ENCODE results near the gene FIGN. TPM values are rescaled to one million over a fixed set of nuclear protein-coding genes. Genes with fewer than 3 reads are reported as not detected.

FIGN gene
- total RNA-seq, 2 donors from 2014 or later, result 18.6 to 20.5 TPM

DNA sequence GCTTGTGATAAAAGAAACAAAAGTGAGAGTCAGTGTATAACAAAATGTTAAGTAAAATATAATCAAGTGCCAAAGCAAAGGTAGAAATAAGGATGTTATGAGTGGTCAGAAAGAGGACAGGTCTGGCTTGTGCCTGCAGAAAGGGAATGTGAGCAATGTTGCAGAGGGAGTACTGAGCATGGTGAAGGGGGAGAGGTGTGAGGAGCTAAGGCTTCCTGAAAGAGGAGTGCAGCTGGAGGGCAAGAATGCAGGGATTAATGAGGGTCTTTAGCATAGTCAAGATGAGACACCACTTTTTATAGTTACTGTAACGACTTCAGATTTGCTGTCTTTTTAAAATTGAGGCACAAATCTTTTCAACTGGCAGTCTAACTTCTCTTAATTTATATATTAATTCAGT is 22.0 kb upstream of the FIGN start:
- no peak overlapping the region for H3K4me3 ChIP-seq (ENCODE audit: low read length)
- H3K9me3 Mint-ChIP-seq, result no peaks in the 10 kb centered on the region
- DNase-seq, result peak; percentile 68
- H3K9ac ChIP-seq (ENCODE audit: extremely low read depth, low read length, poor library complexity, severe bottlenecking), result no peak overlapping the region
- no peaks in the 10 kb centered on the region for H3K36me3 ChIP-seq (ENCODE audit: control insufficient read depth, insufficient read depth, low read length)
- H3K4me1 Mint-ChIP-seq, result peaks cover 3% of the 10 kb centered on the region
- H3K27me3 ChIP-seq (ENCODE audit: control insufficient read depth, insufficient read depth, low read length, poor library complexity, severe bottlenecking), result no peaks in the 10 kb centered on the region
- H3K27ac Mint-ChIP-seq, result no peak overlapping the region
- WGBS, 2 experiments (ENCODE audit: insufficient coverage in 1 of 2, insufficient read length in 1 of 2), result 30% methylated on average over 1 of the region's 1 CpG; no CpG with 5 or more reads in 1 of the 2 experiments
- no peak overlapping the region for H3K27ac ChIP-seq (ENCODE audit: low read depth, low read length)
- H3K4me1 ChIP-seq (ENCODE audit: control insufficient read depth, insufficient read depth, low read length), result no peaks in the 10 kb centered on the region
- TF ChIP-seq, protein P1, sequence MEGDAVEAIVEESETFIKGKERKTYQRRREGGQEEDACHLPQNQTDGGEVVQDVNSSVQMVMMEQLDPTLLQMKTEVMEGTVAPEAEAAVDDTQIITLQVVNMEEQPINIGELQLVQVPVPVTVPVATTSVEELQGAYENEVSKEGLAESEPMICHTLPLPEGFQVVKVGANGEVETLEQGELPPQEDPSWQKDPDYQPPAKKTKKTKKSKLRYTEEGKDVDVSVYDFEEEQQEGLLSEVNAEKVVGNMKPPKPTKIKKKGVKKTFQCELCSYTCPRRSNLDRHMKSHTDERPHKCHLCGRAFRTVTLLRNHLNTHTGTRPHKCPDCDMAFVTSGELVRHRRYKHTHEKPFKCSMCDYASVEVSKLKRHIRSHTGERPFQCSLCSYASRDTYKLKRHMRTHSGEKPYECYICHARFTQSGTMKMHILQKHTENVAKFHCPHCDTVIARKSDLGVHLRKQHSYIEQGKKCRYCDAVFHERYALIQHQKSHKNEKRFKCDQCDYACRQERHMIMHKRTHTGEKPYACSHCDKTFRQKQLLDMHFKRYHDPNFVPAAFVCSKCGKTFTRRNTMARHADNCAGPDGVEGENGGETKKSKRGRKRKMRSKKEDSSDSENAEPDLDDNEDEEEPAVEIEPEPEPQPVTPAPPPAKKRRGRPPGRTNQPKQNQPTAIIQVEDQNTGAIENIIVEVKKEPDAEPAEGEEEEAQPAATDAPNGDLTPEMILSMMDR (conservative IDR thresholded peaks at IDR 0.05), result no peak
- no peaks in the 10 kb centered on the region for H3K9me3 ChIP-seq (ENCODE audit: control insufficient read depth, low read length)
- no peaks in the 10 kb centered on the region for H3K27me3 Mint-ChIP-seq (ENCODE audit: insufficient read depth)
- no peak overlapping the region for H3K4me3 Mint-ChIP-seq
- H3K36me3 Mint-ChIP-seq (ENCODE audit: low read depth), result no peaks in the 10 kb centered on the region

DNA sequence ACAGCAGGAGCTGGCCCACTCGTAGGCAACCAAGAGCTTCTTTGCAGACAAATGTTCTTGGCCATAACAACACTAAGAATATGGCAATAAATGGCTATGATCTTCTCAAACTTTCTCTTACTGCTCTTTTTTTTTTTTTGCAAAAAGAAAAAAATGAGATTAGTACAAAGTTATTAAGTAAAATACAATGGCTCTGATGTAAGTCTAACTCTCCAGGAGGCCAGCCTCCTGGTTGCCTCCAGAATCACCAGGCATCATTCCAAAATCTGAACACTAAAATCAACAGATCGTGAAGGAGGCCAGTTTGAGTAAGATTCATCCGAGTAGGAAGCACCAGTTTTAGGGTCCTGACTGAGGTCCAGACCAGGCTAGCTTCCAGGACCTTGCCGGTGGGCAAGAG is 20.8 kb upstream of the FIGN start:
- Histone ChIP-seq H3K27ac (ENCODE audit: low read depth, low read length) (no peak overlapping the region), H3K36me3 (ENCODE audit: control insufficient read depth, insufficient read depth, low read length) (no peaks in the 10 kb centered on the region), H3K9me3 (ENCODE audit: control insufficient read depth, low read length) (no peaks in the 10 kb centered on the region), H3K4me3 (ENCODE audit: low read length) (no peak overlapping the region), H3K4me1 (ENCODE audit: control insufficient read depth, insufficient read depth, low read length) (no peaks in the 10 kb centered on the region), H3K9ac (ENCODE audit: extremely low read depth, low read length, poor library complexity, severe bottlenecking) (no peak overlapping the region), H3K27me3 (ENCODE audit: control insufficient read depth, insufficient read depth, low read length, poor library complexity, severe bottlenecking) (no peaks in the 10 kb centered on the region)
- no peaks in the 10 kb centered on the region for H3K9me3 Mint-ChIP-seq
- H3K4me1 Mint-ChIP-seq, result peaks cover 3% of the 10 kb centered on the region
- no peak overlapping the region for H3K27ac Mint-ChIP-seq
- no peaks in the 10 kb centered on the region for H3K36me3 Mint-ChIP-seq (ENCODE audit: low read depth)
- H3K27me3 Mint-ChIP-seq (ENCODE audit: insufficient read depth), result no peaks in the 10 kb centered on the region
- no peak for DNase-seq
- H3K4me3 Mint-ChIP-seq, result no peak overlapping the region
- WGBS, 2 experiments (ENCODE audit: insufficient coverage in 1 of 2, insufficient read length in 1 of 2), result 80 to 91% methylated on average over 1 to 4 of the region's 4 CpGs
- TF ChIP-seq, protein P1 (conservative IDR thresholded peaks at IDR 0.05), result no peak

DNA sequence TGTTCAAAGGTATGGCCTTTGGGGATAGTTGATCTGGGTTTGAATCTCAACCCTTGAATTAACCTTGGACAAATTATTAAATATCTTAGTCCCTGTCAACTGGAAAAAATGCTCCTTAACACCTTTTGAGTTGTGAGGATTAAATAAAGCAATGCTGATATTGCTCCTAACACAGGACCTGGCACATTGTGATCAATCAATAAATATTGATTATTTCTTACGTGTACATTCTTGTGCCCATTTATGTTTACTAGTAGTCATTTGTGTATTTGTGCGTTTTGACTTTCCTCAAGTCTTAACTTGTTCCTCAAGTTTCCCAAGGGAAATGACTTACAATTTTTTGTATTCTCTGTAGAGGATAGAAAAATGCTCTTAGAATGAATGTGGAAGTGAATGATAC is 19.6 kb upstream of the FIGN start:
- H3K27ac Mint-ChIP-seq, result no peak overlapping the region
- no peak for DNase-seq
- H3K4me1 ChIP-seq (ENCODE audit: control insufficient read depth, insufficient read depth, low read length), result no peaks in the 10 kb centered on the region
- no peaks in the 10 kb centered on the region for H3K9me3 ChIP-seq (ENCODE audit: control insufficient read depth, low read length)
- no peaks in the 10 kb centered on the region for H3K27me3 Mint-ChIP-seq (ENCODE audit: insufficient read depth)
- 96 to 100% methylated on average over 1 to 2 of the region's 2 CpGs for whole genome bisulfite sequencing, 2 experiments (ENCODE audit: insufficient coverage in 1 of 2, insufficient read length in 1 of 2)
- H3K36me3 ChIP-seq (ENCODE audit: control insufficient read depth, insufficient read depth, low read length), result no peaks in the 10 kb centered on the region
- peaks cover 3% of the 10 kb centered on the region for H3K4me1 Mint-ChIP-seq
- H3K27ac ChIP-seq (ENCODE audit: low read depth, low read length), result no peak overlapping the region
- H3K9ac ChIP-seq (ENCODE audit: extremely low read depth, low read length, poor library complexity, severe bottlenecking), result no peak overlapping the region
- H3K27me3 ChIP-seq (ENCODE audit: control insufficient read depth, insufficient read depth, low read length, poor library complexity, severe bottlenecking), result no peaks in the 10 kb centered on the region
- no peak overlapping the region for H3K4me3 ChIP-seq (ENCODE audit: low read length)
- TF ChIP-seq, protein P1 (conservative IDR thresholded peaks at IDR 0.05), result no peak
- no peak overlapping the region for H3K4me3 Mint-ChIP-seq
- H3K36me3 Mint-ChIP-seq (ENCODE audit: low read depth), result no peaks in the 10 kb centered on the region
- no peaks in the 10 kb centered on the region for H3K9me3 Mint-ChIP-seq

Data from endodermal cell (in vitro differentiated cells).